Tibial artery (tissue), 4 donors: ENCODE data around the gene TRAP1.

Source experiments
- DNase-seq, 2 donors: peaks; one replicate each; pipeline ENCODE4 v3.0.0-alpha.2; 2019
- H3K27ac ChIP-seq, 2 donors: fragments of 200-600 bp; sonication (generic) in 1 of 2; 1 replicate in 1 of 2; 2 replicates in 1 of 2; pipeline ENCODE4 v1.5.1; 2018 to 2019; ENCODE audit warnings: mild to moderate bottlenecking in 1 of 2
- H3K27me3 ChIP-seq, 2 donors: fragments of 200-600 bp; sonication (generic) in 1 of 2; one replicate each; pipeline versions ENCODE4 v1.5.1 to v1.6.0; 2016 to 2019
- H3K36me3 ChIP-seq, 3 donors: fragments of 200-600 bp; sonication (generic) in 2 of 3; one replicate each; pipeline ENCODE4 v1.5.1; 2016 to 2019; ENCODE audit warnings: mild to moderate bottlenecking in 2 of 3
- H3K4me1 ChIP-seq, 4 donors: fragments of 200-600 bp; sonication (generic) in 2 of 4; 1 replicate in 3 of 4; 2 replicates in 1 of 4; pipeline ENCODE4 v1.5.1; 2016 to 2019
- H3K4me3 ChIP-seq, 2 donors: fragments of 200-600 bp; sonication (generic) in 1 of 2; 1 replicate in 1 of 2; 2 replicates in 1 of 2; pipeline ENCODE4 v1.5.1; 2018 to 2019; ENCODE audit warnings: mild to moderate bottlenecking in 2 of 2
- H3K9me3 ChIP-seq, 3 donors: fragments of 200-600 bp; sonication (generic) in 1 of 3; one replicate each; pipeline ENCODE4 v1.5.1; 2016 to 2019
- CTCF ChIP-seq, 2 experiments: fragments of 200-600 bp in 1 of 2; fragments of 450-650 bp in 1 of 2; IDR thresholded peaks; one replicate each; pipeline ENCODE4 v1.5.1; 2017 to 2019; ENCODE audit warnings: antibody characterized with exemption in 2 of 2, mild to moderate bottlenecking in 1 of 2, moderate library complexity in 1 of 2
- intact Hi-C: fragments of 100-400 bp; cut with DNase I; formaldehyde crosslinking; loops from one replicate; pipeline ENCODE4 v1.15.0; 2023; ENCODE audit warnings: low total_unique reads

TRAP1 gene

GRCh38 chr16:3737181-3737580 is 19.9 kb upstream of the TRAP1 start:
- H3K36me3 ChIP-seq, result peaks cover 87 to 100% (median 96%) of the 10 kb centered on the region in 3 donors
- intact Hi-C loops, result no loop called here
- TF ChIP-seq CTCF (IDR thresholded peaks at IDR 0.05), result no peak

GRCh38 chr16:3736116-3736515 is 18.8 kb upstream of the TRAP1 start:
- Histone ChIP-seq H3K27ac (no peak overlapping the region), H3K4me3 (no peak overlapping the region), H3K4me1 (no peaks in the 10 kb centered on the region), H3K9me3 (no peaks in the 10 kb centered on the region), H3K36me3 (peaks cover 94 to 100% (median 96%) of the 10 kb centered on the region in 3 donors), H3K27me3 (no peaks in the 10 kb centered on the region)
- intact Hi-C loops, result no loop called here
- no peak for DNase-seq
- no peak for TF ChIP-seq CTCF (IDR thresholded peaks at IDR 0.05)

More at GRCh38 chr16:3737181-3737580, 19.9 kb upstream of the TRAP1 start:
- Histone ChIP-seq H3K4me1 (no peaks in the 10 kb centered on the region), H3K27me3 (no peaks in the 10 kb centered on the region), H3K27ac (no peak overlapping the region), H3K4me3 (no peak overlapping the region), H3K9me3 (no peaks in the 10 kb centered on the region)
- no peak for DNase-seq

- no peak for TF ChIP-seq CTCF (IDR thresholded peaks at IDR 0.05)
- H3K36me3 ChIP-seq, result peaks cover 94 to 100% (median 96%) of the 10 kb centered on the region in 3 donors
- no peak overlapping the region for H3K4me3 ChIP-seq
- intact Hi-C loops, result no loop called here
- H3K9me3 ChIP-seq, result no peaks in the 10 kb centered on the region
- no peaks in the 10 kb centered on the region for H3K27me3 ChIP-seq
- DNase-seq, result peak in 1 of 2 donors; percentile 59
- H3K4me1 ChIP-seq, result no peaks in the 10 kb centered on the region
- H3K27ac ChIP-seq, result no peak overlapping the region
Observed at GRCh38 chr16:3735541-3735940, 18.2 kb upstream of the TRAP1 start.

- DNase-seq, result peak in 1 of 2 donors; percentile 52
- no peak overlapping the region for H3K27ac ChIP-seq
- H3K27me3 ChIP-seq, result no peaks in the 10 kb centered on the region
- no peaks in the 10 kb centered on the region for H3K9me3 ChIP-seq
- no peak for TF ChIP-seq CTCF (IDR thresholded peaks at IDR 0.05)
- H3K36me3 ChIP-seq, result peaks cover 93 to 100% (median 96%) of the 10 kb centered on the region in 3 donors
- no peak overlapping the region for H3K4me3 ChIP-seq
- intact Hi-C loops, result no loop called here
- H3K4me1 ChIP-seq, result no peaks in the 10 kb centered on the region
Observed at GRCh38 chr16:3734758-3735221, 17.5 kb upstream of the TRAP1 start.

GRCh38 chr16:3734084-3734757 is 16.9 kb upstream of the TRAP1 start:
- Histone ChIP-seq H3K36me3 (peaks cover 93 to 100% (median 96%) of the 10 kb centered on the region in 3 donors), H3K4me1 (no peaks in the 10 kb centered on the region), H3K27me3 (no peaks in the 10 kb centered on the region), H3K4me3 (no peak overlapping the region), H3K9me3 (no peaks in the 10 kb centered on the region), H3K27ac (no peak overlapping the region)
- intact Hi-C loops, result no loop called here
- peak in 1 of 2 donors; percentile 60 for DNase-seq
- no peak for TF ChIP-seq CTCF (IDR thresholded peaks at IDR 0.05)
